GM23338 (cell line): ENCODE measurements around the gene PGGT1B. TPM values are rescaled to one million over a fixed set of nuclear protein-coding genes. Genes with fewer than 3 reads are reported as not detected.

Experiments
- ATAC-seq: fragments of 200-7000 bp; cut with Tn5 transposase; 3 replicates; pipeline ENCODE4 v1.9.1; 2020
- DNase-seq: peaks from one replicate; pipeline ENCODE4 v3.0.0-alpha.2; 2015; ENCODE audit warnings: low spot score
- H2AFZ ChIP-seq: fragments of 200-600 bp; sonication (generic); 2 replicates; pipeline ENCODE4 v1.8.0; 2016; ENCODE audit warnings: antibody characterized with exemption, mild to moderate bottlenecking, moderate library complexity
- H3F3A ChIP-seq: fragments of 200-600 bp; sonication (generic); replicated peaks from 2 replicates; pipeline ENCODE4 v1.8.0; 2017; ENCODE audit warnings: antibody characterized with exemption, mixed run types, low read depth
- H3K27ac ChIP-seq: fragments of 200-600 bp; sonication (generic); 2 replicates; pipeline ENCODE4 v1.6.1; 2016; ENCODE audit warnings: low read depth
- H3K27me3 ChIP-seq: fragments of 200-600 bp; sonication (generic); 2 replicates; pipeline ENCODE4 v1.8.0; 2016; ENCODE audit warnings: mild to moderate bottlenecking, mixed run types, moderate library complexity; ENCODE audit not compliant: insufficient read depth
- H3K36me3 ChIP-seq: fragments of 200-600 bp; sonication (generic); 2 replicates; pipeline ENCODE4 v1.8.0; 2016; ENCODE audit warnings: mild to moderate bottlenecking; ENCODE audit not compliant: insufficient read depth
- H3K4me1 ChIP-seq: fragments of 200-600 bp; sonication (generic); 2 replicates; pipeline ENCODE4 v1.8.0; 2016; ENCODE audit warnings: mild to moderate bottlenecking, moderate library complexity; ENCODE audit not compliant: insufficient read depth
- H3K4me2 ChIP-seq: fragments of 200-600 bp; sonication (generic); 2 replicates; pipeline ENCODE4 v1.7.1; 2017; ENCODE audit warnings: mixed run types
- H3K4me3 ChIP-seq: fragments of 200-600 bp; sonication (generic); 2 replicates; pipeline ENCODE4 v1.6.1; 2016; ENCODE audit warnings: mixed run types
- H3K79me2 ChIP-seq: fragments of 200-600 bp; sonication (generic); replicated peaks from 2 replicates; pipeline ENCODE4 v1.8.0; 2017; ENCODE audit warnings: mild to moderate bottlenecking; ENCODE audit not compliant: insufficient read depth
- H3K9me2 ChIP-seq: fragments of 200-600 bp; sonication (generic); 2 replicates; pipeline ENCODE4 v1.8.0; 2017; ENCODE audit not compliant: insufficient read depth
- H4K20me1 ChIP-seq: fragments of 200-600 bp; sonication (generic); replicated peaks from 2 replicates; pipeline ENCODE4 v1.8.0; 2017; ENCODE audit warnings: mild to moderate bottlenecking; ENCODE audit not compliant: insufficient read depth
- H3K27ac Mint-ChIP-seq: 2 replicates; pipeline ENCODE4 v1.8.0; 2020; ENCODE audit warnings: inconsistent platforms, mild to moderate bottlenecking, moderate library complexity, mixed read lengths
- H3K27me3 Mint-ChIP-seq: 3 replicates; pipeline ENCODE4 v1.8.0; 2022; ENCODE audit warnings: low read depth, mild to moderate bottlenecking, moderate library complexity, mixed read lengths, inconsistent platforms; ENCODE audit not compliant: insufficient read depth, poor library complexity
- H3K36me3 Mint-ChIP-seq: 3 replicates; pipeline ENCODE4 v1.8.0; 2021; ENCODE audit warnings: low read depth, mild to moderate bottlenecking, inconsistent platforms, moderate library complexity, mixed read lengths
- H3K4me1 Mint-ChIP-seq: 3 replicates; pipeline ENCODE4 v1.8.0; 2020; ENCODE audit warnings: mild to moderate bottlenecking, inconsistent platforms, mixed read lengths
- H3K4me3 Mint-ChIP-seq: 3 replicates; pipeline ENCODE4 v1.8.0; 2021; ENCODE audit warnings: moderate library complexity, mild to moderate bottlenecking, inconsistent platforms, mixed read lengths
- H3K9me3 Mint-ChIP-seq: 3 replicates; pipeline ENCODE4 v1.8.0; 2020; ENCODE audit warnings: moderate library complexity, mild to moderate bottlenecking, inconsistent platforms, mixed read lengths
- CREB1 ChIP-seq: fragments of 250-450 bp; sonication (Bioruptor Pico); IDR thresholded peaks from 2 replicates; pipeline ENCODE4 v1.5.0; 2020; ENCODE audit warnings: low read depth, mild to moderate bottlenecking, moderate library complexity
- EZH2 ChIP-seq: fragments of 200-600 bp; sonication (generic); IDR thresholded peaks from one replicate; pipeline ENCODE4 v1.8.0; 2017; ENCODE audit warnings: antibody characterized with exemption, mild to moderate bottlenecking, low read depth; ENCODE audit not compliant: unreplicated experiment
- EZH2phosphoT487 ChIP-seq: fragments of 200-600 bp; sonication (generic); IDR thresholded peaks from one replicate; pipeline ENCODE4 v1.8.1; 2018; ENCODE audit warnings: antibody characterized with exemption; ENCODE audit not compliant: unreplicated experiment
- JUNB ChIP-seq: IDR thresholded peaks from one replicate; pipeline ENCODE4 v1.6.1; 2016; ENCODE audit warnings: antibody characterized with exemption; ENCODE audit not compliant: unreplicated experiment
- NANOG ChIP-seq: IDR thresholded peaks from 2 replicates; pipeline ENCODE4 v1.6.1; 2016; ENCODE audit warnings: antibody characterized with exemption, borderline replicate concordance
- POLR2AphosphoS5 ChIP-seq: IDR thresholded peaks from 2 replicates; pipeline ENCODE4 v1.6.1; 2016; ENCODE audit warnings: antibody characterized with exemption, low read depth
- REST ChIP-seq: IDR thresholded peaks from one replicate; pipeline ENCODE4 v1.6.1; 2018; ENCODE audit warnings: antibody characterized with exemption; ENCODE audit not compliant: unreplicated experiment
- STAT1 ChIP-seq: IDR thresholded peaks from one replicate; pipeline ENCODE4 v1.6.1; 2016; ENCODE audit warnings: antibody characterized with exemption; ENCODE audit not compliant: unreplicated experiment
- ZNF114 ChIP-seq: fragments of 250-450 bp; sonication (Bioruptor Pico); IDR thresholded peaks from 2 replicates; pipeline ENCODE4 v1.5.0; 2020; ENCODE audit warnings: mild to moderate bottlenecking, moderate library complexity
- ZNF331 ChIP-seq: fragments of 250-450 bp; sonication (Bioruptor Pico); IDR thresholded peaks from 2 replicates; pipeline ENCODE4 v1.5.0; 2020; ENCODE audit warnings: low read depth, mild to moderate bottlenecking, moderate library complexity
- polyA plus RNA-seq: library from polyadenylated mRNA; unstranded; fragments of >200 nt; fragmentation: Nextera tagmentation; extraction: Ambion mirVana; gene quantifications from 2 replicates; pipeline ENCODE4 v1.2.1, GENCODE V29; 2016
- total RNA-seq: library from RNA; depleted of rRNA; stranded (reverse); fragments of >200 nt; shearing (Covaris generic); gene quantifications from 2 replicates; pipeline ENCODE4 v1.2.3, GENCODE V29; 2014
- TF ChIP-seq, protein P1 (sequence below): fragments of 250-450 bp; sonication (Bioruptor Pico); IDR thresholded peaks from 2 replicates; pipeline ENCODE4 v1.5.0; 2020; ENCODE audit warnings: mild to moderate bottlenecking, moderate library complexity
- TF ChIP-seq, protein P2 (sequence below), 2 experiments: fragments of 200-600 bp in 1 of 2; sonication (generic) in 1 of 2; conservative IDR thresholded peaks; 2 replicates each; pipeline versions ENCODE4 v1.5.1 to v1.6.1; 2016 to 2017; ENCODE audit warnings: antibody characterized with exemption in 2 of 2, low read depth in 2 of 2, mild to moderate bottlenecking in 2 of 2, moderate library complexity in 1 of 2
- TF ChIP-seq, protein P3 (sequence below): IDR thresholded peaks from 2 replicates; pipeline ENCODE4 v1.6.1; 2016; ENCODE audit warnings: antibody characterized with exemption

PGGT1B gene
- total and polyA plus RNA-seq, 2 experiments from 2014 or later, result 8.6 to 12.9 TPM

DNA sequence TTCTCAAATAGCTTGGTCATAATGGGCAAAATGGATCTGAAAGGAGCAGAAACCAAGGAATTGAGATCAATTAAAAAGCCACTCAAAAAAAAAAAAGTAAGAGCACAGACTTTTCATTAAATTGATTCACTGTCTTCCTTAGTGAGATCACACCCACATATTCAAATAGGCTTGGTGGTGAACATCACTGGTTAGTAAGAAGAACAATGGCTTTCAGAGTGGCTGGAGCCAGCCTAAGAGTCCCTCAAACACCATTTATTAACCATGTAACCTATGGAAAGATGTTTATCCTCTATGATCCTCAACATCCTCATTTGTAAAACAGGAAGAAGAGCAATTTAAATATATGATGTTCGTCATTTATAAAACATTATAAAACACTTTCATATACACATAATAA is 21.3 kb upstream of the PGGT1B start (continued):
- TF ChIP-seq, protein P1, sequence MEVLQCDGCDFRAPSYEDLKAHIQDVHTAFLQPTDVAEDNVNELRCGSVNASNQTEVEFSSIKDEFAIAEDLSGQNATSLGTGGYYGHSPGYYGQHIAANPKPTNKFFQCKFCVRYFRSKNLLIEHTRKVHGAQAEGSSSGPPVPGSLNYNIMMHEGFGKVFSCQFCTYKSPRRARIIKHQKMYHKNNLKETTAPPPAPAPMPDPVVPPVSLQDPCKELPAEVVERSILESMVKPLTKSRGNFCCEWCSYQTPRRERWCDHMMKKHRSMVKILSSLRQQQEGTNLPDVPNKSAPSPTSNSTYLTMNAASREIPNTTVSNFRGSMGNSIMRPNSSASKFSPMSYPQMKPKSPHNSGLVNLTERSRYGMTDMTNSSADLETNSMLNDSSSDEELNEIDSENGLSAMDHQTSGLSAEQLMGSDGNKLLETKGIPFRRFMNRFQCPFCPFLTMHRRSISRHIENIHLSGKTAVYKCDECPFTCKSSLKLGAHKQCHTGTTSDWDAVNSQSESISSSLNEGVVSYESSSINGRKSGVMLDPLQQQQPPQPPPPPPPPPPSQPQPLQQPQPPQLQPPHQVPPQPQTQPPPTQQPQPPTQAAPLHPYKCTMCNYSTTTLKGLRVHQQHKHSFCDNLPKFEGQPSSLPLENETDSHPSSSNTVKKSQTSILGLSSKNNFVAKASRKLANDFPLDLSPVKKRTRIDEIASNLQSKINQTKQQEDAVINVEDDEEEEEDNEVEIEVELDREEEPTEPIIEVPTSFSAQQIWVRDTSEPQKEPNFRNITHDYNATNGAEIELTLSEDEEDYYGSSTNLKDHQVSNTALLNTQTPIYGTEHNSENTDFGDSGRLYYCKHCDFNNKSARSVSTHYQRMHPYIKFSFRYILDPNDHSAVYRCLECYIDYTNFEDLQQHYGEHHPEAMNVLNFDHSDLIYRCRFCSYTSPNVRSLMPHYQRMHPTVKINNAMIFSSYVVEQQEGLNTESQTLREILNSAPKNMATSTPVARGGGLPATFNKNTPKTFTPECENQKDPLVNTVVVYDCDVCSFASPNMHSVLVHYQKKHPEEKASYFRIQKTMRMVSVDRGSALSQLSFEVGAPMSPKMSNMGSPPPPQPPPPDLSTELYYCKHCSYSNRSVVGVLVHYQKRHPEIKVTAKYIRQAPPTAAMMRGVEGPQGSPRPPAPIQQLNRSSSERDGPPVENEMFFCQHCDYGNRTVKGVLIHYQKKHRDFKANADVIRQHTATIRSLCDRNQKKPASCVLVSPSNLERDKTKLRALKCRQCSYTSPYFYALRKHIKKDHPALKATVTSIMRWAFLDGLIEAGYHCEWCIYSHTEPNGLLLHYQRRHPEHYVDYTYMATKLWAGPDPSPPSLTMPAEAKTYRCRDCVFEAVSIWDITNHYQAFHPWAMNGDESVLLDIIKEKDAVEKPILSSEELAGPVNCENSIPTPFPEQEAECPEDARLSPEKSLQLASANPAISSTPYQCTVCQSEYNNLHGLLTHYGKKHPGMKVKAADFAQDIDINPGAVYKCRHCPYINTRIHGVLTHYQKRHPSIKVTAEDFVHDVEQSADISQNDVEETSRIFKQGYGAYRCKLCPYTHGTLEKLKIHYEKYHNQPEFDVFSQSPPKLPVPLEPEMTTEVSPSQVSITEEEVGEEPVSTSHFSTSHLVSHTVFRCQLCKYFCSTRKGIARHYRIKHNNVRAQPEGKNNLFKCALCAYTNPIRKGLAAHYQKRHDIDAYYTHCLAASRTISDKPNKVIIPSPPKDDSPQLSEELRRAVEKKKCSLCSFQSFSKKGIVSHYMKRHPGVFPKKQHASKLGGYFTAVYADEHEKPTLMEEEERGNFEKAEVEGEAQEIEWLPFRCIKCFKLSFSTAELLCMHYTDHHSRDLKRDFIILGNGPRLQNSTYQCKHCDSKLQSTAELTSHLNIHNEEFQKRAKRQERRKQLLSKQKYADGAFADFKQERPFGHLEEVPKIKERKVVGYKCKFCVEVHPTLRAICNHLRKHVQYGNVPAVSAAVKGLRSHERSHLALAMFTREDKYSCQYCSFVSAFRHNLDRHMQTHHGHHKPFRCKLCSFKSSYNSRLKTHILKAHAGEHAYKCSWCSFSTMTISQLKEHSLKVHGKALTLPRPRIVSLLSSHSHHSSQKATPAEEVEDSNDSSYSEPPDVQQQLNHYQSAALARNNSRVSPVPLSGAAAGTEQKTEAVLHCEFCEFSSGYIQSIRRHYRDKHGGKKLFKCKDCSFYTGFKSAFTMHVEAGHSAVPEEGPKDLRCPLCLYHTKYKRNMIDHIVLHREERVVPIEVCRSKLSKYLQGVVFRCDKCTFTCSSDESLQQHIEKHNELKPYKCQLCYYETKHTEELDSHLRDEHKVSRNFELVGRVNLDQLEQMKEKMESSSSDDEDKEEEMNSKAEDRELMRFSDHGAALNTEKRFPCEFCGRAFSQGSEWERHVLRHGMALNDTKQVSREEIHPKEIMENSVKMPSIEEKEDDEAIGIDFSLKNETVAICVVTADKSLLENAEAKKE, result no peak
- TF ChIP-seq ZNF114 (CRISPR knock-in tag), result no peak

DNA sequence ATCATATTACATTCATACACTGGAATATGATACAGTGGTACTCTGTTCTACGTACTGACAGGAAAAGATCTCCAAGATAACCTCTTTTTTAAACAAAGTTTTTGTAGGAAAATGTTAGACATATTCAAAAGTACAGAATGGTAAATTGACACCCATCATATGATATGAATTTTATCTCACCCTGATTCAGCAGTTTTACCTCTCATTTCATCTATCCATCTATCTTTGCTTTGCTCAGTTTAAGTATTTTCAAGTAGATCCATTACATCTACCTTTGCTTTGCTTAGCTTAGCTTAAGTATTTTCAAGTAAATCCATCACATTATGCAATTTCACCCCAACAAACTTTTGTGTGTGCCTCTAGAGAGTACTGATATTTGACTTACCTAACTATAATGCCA is 19.5 kb upstream of the PGGT1B start:
- H3K9me2 ChIP-seq, result no peaks in the 10 kb centered on the region
- H3K4me3 Mint-ChIP-seq, result no peak overlapping the region
- ATAC-seq, result no peak
- TF ChIP-seq ZNF331 (CRISPR knock-in tag), result no peak
- TF ChIP-seq ZNF114 (CRISPR knock-in tag), result no peak
- no peak for TF ChIP-seq STAT1
- no peak for TF ChIP-seq NANOG
- no peak for TF ChIP-seq EZH2
- TF ChIP-seq EZH2phosphoT487, result no peak
- TF ChIP-seq, protein P2, sequence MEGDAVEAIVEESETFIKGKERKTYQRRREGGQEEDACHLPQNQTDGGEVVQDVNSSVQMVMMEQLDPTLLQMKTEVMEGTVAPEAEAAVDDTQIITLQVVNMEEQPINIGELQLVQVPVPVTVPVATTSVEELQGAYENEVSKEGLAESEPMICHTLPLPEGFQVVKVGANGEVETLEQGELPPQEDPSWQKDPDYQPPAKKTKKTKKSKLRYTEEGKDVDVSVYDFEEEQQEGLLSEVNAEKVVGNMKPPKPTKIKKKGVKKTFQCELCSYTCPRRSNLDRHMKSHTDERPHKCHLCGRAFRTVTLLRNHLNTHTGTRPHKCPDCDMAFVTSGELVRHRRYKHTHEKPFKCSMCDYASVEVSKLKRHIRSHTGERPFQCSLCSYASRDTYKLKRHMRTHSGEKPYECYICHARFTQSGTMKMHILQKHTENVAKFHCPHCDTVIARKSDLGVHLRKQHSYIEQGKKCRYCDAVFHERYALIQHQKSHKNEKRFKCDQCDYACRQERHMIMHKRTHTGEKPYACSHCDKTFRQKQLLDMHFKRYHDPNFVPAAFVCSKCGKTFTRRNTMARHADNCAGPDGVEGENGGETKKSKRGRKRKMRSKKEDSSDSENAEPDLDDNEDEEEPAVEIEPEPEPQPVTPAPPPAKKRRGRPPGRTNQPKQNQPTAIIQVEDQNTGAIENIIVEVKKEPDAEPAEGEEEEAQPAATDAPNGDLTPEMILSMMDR (conservative IDR thresholded peaks at IDR 0.05; ENCODE audit: low read depth in 2 of 2), result no peak
- TF ChIP-seq JUNB, result no peak
- no peak for TF ChIP-seq REST
- TF ChIP-seq, protein P3, sequence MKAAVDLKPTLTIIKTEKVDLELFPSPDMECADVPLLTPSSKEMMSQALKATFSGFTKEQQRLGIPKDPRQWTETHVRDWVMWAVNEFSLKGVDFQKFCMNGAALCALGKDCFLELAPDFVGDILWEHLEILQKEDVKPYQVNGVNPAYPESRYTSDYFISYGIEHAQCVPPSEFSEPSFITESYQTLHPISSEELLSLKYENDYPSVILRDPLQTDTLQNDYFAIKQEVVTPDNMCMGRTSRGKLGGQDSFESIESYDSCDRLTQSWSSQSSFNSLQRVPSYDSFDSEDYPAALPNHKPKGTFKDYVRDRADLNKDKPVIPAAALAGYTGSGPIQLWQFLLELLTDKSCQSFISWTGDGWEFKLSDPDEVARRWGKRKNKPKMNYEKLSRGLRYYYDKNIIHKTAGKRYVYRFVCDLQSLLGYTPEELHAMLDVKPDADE, result no peak
- no peak for TF ChIP-seq POLR2AphosphoS5
- TF ChIP-seq CREB1, result no peak

More for the DNA sequence above, 19.5 kb upstream of the PGGT1B start:
- no peaks in the 10 kb centered on the region for H3F3A ChIP-seq
- peaks cover 9% of the 10 kb centered on the region; the same call in 2 of the 3 replicates for H3K4me1 Mint-ChIP-seq
- peaks cover 6% of the 10 kb centered on the region for H4K20me1 ChIP-seq
- no peak overlapping the region for H2AFZ ChIP-seq
- H3K27me3 ChIP-seq, result no peaks in the 10 kb centered on the region
- H3K27me3 Mint-ChIP-seq, result no peaks in the 10 kb centered on the region
- H3K4me2 ChIP-seq, result no peak overlapping the region
- H3K4me1 ChIP-seq, result no peaks in the 10 kb centered on the region
- no peak overlapping the region for H3K4me3 ChIP-seq
- no peak overlapping the region; the same call in 1 of the 2 replicates for H3K27ac Mint-ChIP-seq
- peaks cover 31% of the 10 kb centered on the region for H3K79me2 ChIP-seq
- DNase-seq, result no peak
- peaks cover 4% of the 10 kb centered on the region; the same call in 1 of the 2 replicates for H3K36me3 ChIP-seq
- H3K9me3 Mint-ChIP-seq, result no peaks in the 10 kb centered on the region
- H3K27ac ChIP-seq, result no peak overlapping the region
- peaks cover 2% of the 10 kb centered on the region; the same call in 1 of the 3 replicates for H3K36me3 Mint-ChIP-seq
